Sigmoid colon (tissue), 7 donors: ENCODE data around the gene DDX39B. TPM values are rescaled to one million over a fixed set of nuclear protein-coding genes. Genes with fewer than 3 reads are reported as not detected.
A peak's percentile ranks its signal among the peaks of the same experiment; 100 is the strongest.

ENCODE experiments used
- DNase-seq: peaks from one replicate; pipeline ENCODE4 v3.0.0-alpha.2; 2019
- H3K27ac ChIP-seq, 4 donors: fragments of 200-600 bp; sonication (generic); one replicate each; pipeline ENCODE4 v1.5.1; 2016 to 2019; ENCODE audit warnings: mild to moderate bottlenecking in 1 of 4
- H3K27me3 ChIP-seq, 3 donors: fragments of 200-600 bp; sonication (generic); one replicate each; pipeline ENCODE4 v1.5.1; 2019; ENCODE audit warnings: mild to moderate bottlenecking in 1 of 3
- H3K36me3 ChIP-seq, 4 donors: fragments of 200-600 bp; sonication (generic); one replicate each; pipeline ENCODE4 v1.5.1; 2016 to 2019
- H3K4me1 ChIP-seq, 4 donors: fragments of 200-600 bp; sonication (generic); one replicate each; pipeline ENCODE4 v1.5.1; 2017 to 2019
- H3K4me3 ChIP-seq, 4 donors: fragments of 200-600 bp; sonication (generic); one replicate each; pipeline ENCODE4 v1.5.1; 2017 to 2019; ENCODE audit warnings: mild to moderate bottlenecking in 2 of 4, moderate library complexity in 1 of 4
- H3K9me3 ChIP-seq, 4 donors: fragments of 200-600 bp in 3 of 4; sonication (generic) in 3 of 4; one replicate each; pipeline versions ENCODE4 v1.5.1 to v1.6.1; 2013 to 2019
- EP300 ChIP-seq, 4 donors: sonication (generic); formaldehyde crosslinking; IDR thresholded peaks; one replicate each; pipeline ENCODE4 v1.6.1; 2017; ENCODE audit warnings: antibody characterized with exemption in 4 of 4
- POLR2A ChIP-seq, 2 donors: fragments of 450-650 bp; IDR thresholded peaks; one replicate each; pipeline ENCODE4 v1.6.1; 2016; ENCODE audit warnings: antibody characterized with exemption in 2 of 2, mild to moderate bottlenecking in 2 of 2, moderate library complexity in 2 of 2
- POLR2AphosphoS5 ChIP-seq, 4 donors: sonication (generic); formaldehyde crosslinking; IDR thresholded peaks; one replicate each; pipeline ENCODE4 v1.6.1; 2017; ENCODE audit warnings: antibody characterized with exemption in 4 of 4
- WGBS, 2 donors: extraction: QIAGEN DNeasy Blood & Tissue Kit; methylation state at CpG; one replicate each; pipeline ENCODE4 v1.1.7; 2013; 5-methylcytosine and 5-hydroxymethylcytosine counted together
- intact Hi-C: fragments of 100-400 bp; cut with DNase I; formaldehyde crosslinking; loops from one replicate; pipeline ENCODE4 v1.15.1; 2023
- polyA plus RNA-seq, 3 donors: library from polyadenylated mRNA; stranded (reverse); fragments of 200-250 nt; gene quantifications; one replicate each; pipeline ENCODE4 v1.2.3, GENCODE V29; 2013
- total RNA-seq, 4 donors: library from RNA; depleted of rRNA; stranded (reverse); fragments of >200 nt; gene quantifications; one replicate each; pipeline ENCODE4 v1.1.0, GENCODE V29; 2016
- TF ChIP-seq, protein P1 (sequence below), 4 experiments: fragments of 450-650 bp in 3 of 4; fragments of 200-600 bp in 1 of 4; IDR thresholded peaks; one replicate each; pipeline ENCODE4 v1.5.1; 2016 to 2019; ENCODE audit warnings: antibody characterized with exemption in 4 of 4, mild to moderate bottlenecking in 3 of 4, moderate library complexity in 2 of 4
- donor health status: healthy with polysubstance abuse.
- donor health status: Bipolar disorder and iron deficiency.
- donor health status: healthy.

The DDX39B gene
- total and polyA plus RNA-seq, 7 donors = 130 to 301 (median 226) TPM

DNA sequence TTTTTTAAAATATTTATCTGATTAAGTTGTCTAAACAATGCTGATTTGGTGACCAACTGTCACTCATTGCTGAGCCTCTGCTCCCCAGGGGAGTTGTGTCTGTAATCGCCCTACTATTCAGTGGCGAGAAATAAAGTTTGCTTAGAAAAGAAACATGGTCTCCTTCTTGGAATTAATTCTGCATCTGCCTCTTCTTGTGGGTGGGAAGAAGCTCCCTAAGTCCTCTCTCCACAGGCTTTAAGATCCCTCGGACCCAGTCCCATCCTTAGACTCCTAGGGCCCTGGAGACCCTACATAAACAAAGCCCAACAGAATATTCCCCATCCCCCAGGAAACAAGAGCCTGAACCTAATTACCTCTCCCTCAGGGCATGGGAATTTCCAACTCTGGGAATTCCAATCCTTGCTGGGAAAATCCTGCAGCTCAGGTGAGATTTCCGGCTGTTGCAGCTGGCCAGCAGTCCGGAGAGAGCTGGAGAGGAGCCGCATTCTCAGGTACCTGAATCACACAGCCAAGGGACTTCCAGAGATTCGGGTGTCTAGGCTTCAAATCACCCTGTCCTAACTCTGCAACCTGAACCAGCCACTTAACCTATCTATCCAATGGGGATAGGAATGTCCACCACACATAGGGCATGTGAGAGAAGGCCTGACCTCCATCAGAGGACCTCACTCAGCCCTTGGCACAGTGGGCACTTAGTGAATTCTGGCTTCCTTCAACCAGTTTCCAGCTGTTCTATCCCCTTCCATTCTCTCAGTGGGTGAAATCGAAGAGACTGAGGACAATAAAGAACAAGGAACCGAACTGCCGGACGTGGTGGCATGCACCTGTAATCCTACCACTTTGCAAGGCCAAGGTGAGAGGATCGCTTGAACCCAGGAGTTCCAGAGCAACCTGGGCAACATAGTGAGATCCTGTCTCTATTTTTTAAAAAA lies 36.6 kb upstream of the DDX39B start:
- Histone ChIP-seq H3K27ac (no peak overlapping the region), H3K27me3 (no peaks in the 10 kb centered on the region), H3K9me3 (no peaks in the 10 kb centered on the region), H3K4me3 (no peak overlapping the region), H3K36me3 (no peaks in the 10 kb centered on the region), H3K4me1 (peaks cover 0 to 21% (median 17%) of the 10 kb centered on the region in 4 donors)
- TF ChIP-seq POLR2AphosphoS5 (IDR thresholded peaks at IDR 0.05) (no peak), EP300 (IDR thresholded peaks at IDR 0.05) (no peak), POLR2A (IDR thresholded peaks at IDR 0.05) (no peak)
- TF ChIP-seq, protein P1, sequence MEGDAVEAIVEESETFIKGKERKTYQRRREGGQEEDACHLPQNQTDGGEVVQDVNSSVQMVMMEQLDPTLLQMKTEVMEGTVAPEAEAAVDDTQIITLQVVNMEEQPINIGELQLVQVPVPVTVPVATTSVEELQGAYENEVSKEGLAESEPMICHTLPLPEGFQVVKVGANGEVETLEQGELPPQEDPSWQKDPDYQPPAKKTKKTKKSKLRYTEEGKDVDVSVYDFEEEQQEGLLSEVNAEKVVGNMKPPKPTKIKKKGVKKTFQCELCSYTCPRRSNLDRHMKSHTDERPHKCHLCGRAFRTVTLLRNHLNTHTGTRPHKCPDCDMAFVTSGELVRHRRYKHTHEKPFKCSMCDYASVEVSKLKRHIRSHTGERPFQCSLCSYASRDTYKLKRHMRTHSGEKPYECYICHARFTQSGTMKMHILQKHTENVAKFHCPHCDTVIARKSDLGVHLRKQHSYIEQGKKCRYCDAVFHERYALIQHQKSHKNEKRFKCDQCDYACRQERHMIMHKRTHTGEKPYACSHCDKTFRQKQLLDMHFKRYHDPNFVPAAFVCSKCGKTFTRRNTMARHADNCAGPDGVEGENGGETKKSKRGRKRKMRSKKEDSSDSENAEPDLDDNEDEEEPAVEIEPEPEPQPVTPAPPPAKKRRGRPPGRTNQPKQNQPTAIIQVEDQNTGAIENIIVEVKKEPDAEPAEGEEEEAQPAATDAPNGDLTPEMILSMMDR (IDR thresholded peaks at IDR 0.05) = no peak
- no peak for DNase-seq
- intact Hi-C loops = no loop called here
- 67 to 79% methylated on average over 12 of the region's 12 CpGs for WGBS, 2 donors

GRCh38 chr6:31577579-31577966 lies 35.8 kb upstream of the DDX39B start:
- 81 to 86% methylated on average over 3 of the region's 3 CpGs for WGBS, 2 donors
- intact Hi-C loops = no loop called here
- no peak overlapping the region for H3K27ac ChIP-seq
- H3K4me3 ChIP-seq = no peak overlapping the region
- no peaks in the 10 kb centered on the region for H3K9me3 ChIP-seq
- no peak for DNase-seq
- no peaks in the 10 kb centered on the region for H3K27me3 ChIP-seq
- H3K4me1 ChIP-seq = peaks cover 0 to 21% (median 17%) of the 10 kb centered on the region in 4 donors
- TF ChIP-seq EP300 (IDR thresholded peaks at IDR 0.05) (no peak), POLR2AphosphoS5 (IDR thresholded peaks at IDR 0.05) (no peak), POLR2A (IDR thresholded peaks at IDR 0.05) (no peak)
- TF ChIP-seq, protein P1 (IDR thresholded peaks at IDR 0.05) = no peak
- H3K36me3 ChIP-seq = no peaks in the 10 kb centered on the region

DNA sequence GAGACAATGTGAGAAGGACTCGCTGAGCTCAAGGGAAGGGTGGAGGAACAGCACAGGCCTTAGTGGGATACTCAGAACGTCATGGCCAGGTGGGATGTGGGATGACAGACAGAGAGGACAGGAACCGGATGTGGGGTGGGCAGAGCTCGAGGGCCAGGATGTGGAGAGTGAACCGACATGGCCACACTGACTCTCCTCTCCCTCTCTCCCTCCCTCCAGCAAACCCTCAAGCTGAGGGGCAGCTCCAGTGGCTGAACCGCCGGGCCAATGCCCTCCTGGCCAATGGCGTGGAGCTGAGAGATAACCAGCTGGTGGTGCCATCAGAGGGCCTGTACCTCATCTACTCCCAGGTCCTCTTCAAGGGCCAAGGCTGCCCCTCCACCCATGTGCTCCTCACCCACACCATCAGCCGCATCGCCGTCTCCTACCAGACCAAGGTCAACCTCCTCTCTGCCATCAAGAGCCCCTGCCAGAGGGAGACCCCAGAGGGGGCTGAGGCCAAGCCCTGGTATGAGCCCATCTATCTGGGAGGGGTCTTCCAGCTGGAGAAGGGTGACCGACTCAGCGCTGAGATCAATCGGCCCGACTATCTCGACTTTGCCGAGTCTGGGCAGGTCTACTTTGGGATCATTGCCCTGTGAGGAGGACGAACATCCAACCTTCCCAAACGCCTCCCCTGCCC lies 35.2 kb upstream of the DDX39B start:
- no peak for TF ChIP-seq EP300 (IDR thresholded peaks at IDR 0.05)
- no peak for TF ChIP-seq POLR2AphosphoS5 (IDR thresholded peaks at IDR 0.05)
- Histone ChIP-seq H3K4me1 (peaks cover 0 to 21% (median 13%) of the 10 kb centered on the region in 4 donors), H3K4me3 (no peak overlapping the region), H3K27me3 (no peaks in the 10 kb centered on the region), H3K9me3 (no peaks in the 10 kb centered on the region), H3K27ac (no peak overlapping the region), H3K36me3 (no peaks in the 10 kb centered on the region)
- intact Hi-C loops = no loop called here
- no peak for DNase-seq
- WGBS, 2 donors = 77 to 85% methylated on average over 19 of the region's 19 CpGs

- Histone ChIP-seq H3K4me1 (peaks cover 0 to 13% (median 6%) of the 10 kb centered on the region in 4 donors), H3K27ac (peak overlapping the region; percentile 47 to 79 (median 74)), H3K4me3 (peak overlapping the region in 3 of 4 donors; percentile 27 to 48 (median 43)), H3K9me3 (no peaks in the 10 kb centered on the region), H3K27me3 (no peaks in the 10 kb centered on the region), H3K36me3 (no peaks in the 10 kb centered on the region)
- no peak for TF ChIP-seq POLR2A (IDR thresholded peaks at IDR 0.05)
- TF ChIP-seq, protein P1 (IDR thresholded peaks at IDR 0.05) = no peak
- TF ChIP-seq POLR2AphosphoS5 (IDR thresholded peaks at IDR 0.05) = no peak
- TF ChIP-seq EP300 (IDR thresholded peaks at IDR 0.05) = no peak
- WGBS, 2 donors = 61 to 73% methylated on average over 8 of the region's 8 CpGs
- DNase-seq = no peak
- intact Hi-C loops = no loop called here
Measured at GRCh38 chr6:31575952-31576685, 34.3 kb upstream of the DDX39B start.
